A204.1 (cell line): ENCODE results near the gene GAS2L2.
"Not testable (repeated sequence)": the region's sequence is repeated elsewhere in the genome, so short reads cannot be mapped to it uniquely, and the experiment has no call there.

Experiments used
- FAIRE-seq: peaks from 2 replicates; lab custom pipeline; 2012; peaks lifted over from hg19 to GRCh38; lab: Jason Lieb, UNC

The GAS2L2 gene

DNA sequence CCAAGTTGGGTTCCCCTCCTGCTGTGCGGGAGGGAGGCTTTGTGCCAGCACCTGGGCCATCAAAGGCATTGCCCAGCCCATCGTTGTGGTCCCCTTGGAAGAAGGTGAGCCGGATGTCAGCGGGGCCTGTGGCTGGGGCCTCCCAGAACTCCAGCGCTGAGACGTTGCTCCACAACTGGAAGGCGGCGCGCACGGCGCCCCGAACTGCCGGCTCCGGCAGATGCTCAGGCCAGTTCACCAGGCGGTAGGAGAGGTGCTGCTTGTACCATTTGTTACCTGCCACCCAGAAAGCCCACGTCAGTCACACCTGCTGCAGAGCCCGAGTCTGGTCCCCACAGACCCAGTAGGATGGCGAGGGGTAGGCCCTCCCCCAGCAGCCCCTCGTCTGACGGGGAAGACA, 20.1 kb upstream of the GAS2L2 start:
- FAIRE-seq, result no peak

DNA sequence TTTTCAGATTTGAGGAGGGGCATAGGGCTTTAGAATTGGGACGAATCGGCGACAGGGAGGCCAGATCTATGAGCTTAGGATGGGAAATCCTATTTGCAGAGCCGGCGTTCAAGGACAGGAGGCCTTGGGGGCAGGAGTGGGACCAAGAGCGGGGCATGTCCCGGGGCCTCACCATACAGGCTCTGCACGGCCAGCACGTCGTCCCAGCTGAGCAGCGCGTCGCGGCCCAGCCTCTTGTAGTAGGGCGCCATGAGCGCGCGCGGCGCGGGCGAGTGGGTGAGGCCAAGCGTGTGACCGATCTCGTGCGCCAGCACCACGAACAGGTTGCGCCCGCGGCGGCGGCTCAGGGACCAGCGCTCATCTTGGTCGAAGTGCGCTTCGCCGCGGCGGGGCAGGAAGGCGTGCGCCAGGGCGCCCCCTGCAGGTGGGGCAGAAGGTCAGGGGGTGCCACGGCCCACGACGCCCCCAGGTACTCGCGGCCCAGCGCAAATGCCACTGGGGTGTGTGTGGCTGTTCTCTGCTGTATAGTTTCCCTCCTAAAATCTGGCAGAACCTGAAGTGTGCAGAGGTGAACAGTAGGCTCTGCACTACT, 17.0 kb upstream of the GAS2L2 start:
- FAIRE-seq, result no peak

DNA sequence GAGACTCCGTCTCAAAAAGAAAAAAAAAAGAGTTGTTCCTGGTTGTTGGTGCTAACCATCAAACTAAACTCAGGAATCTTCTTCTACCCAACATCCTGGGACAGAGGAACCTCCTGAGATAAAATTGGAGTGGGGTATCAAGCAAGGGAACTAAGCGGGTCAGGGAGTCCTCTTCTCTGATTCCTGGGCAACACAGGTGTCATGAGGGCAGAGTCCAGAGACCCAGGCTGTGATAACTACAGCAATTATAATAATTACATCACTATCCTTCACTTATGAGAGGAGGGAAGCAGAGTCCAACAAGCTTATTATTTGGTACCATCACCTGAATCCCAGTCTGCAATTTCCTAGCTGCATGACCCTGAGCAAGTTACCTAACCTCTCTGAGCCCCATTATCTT, 15.8 kb upstream of the GAS2L2 start:
- no peak for FAIRE-seq

DNA sequence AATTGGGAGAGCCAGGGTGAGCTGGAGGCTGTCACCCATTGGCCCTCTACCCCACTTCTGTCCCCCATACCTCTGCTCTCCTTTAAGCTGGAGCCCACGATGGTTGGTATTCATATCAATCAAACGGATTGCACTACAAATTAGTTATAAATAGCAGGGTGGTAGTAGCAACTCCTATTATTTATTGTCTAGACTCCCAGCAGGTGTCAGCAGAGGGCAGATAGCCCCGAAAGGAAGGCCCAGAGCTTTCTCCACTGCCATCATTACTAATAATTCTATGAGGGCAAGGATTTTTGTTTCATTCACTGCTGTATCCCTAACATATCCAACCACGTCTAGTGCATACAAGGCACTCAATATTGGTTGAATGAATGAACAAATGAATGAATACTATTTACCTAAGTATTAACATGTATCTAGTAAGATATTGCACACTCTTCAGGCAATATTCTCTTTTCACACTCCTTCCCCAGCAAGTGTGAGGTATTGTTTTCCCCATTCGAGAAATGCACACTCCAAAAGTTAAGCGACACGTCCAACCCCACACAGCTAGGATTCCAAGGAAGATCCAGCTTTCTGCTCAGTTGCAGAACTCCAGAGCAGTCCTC, 14.0 kb upstream of the GAS2L2 start:
- no peak for FAIRE-seq

DNA sequence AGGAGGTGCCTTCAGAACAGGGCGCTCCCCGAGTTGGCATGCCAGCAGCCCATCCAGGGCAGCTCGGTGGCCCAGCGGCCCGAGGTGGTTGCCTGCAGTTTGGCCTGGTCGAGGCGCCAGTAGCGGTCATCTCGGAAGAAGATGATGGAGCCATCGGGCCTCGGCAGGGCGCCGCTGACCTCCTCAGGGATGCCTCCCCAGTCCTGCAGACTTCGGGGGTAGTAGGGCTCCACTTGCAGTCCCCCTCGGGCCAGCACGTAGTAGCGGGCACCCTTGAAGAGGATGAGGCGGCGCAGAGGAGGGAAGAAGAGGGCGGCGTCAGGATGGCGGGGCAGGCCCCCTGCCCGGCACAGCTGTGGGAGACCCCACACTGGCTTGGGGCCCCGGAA, 13.4 kb upstream of the GAS2L2 start:
- FAIRE-seq, result no peak

DNA sequence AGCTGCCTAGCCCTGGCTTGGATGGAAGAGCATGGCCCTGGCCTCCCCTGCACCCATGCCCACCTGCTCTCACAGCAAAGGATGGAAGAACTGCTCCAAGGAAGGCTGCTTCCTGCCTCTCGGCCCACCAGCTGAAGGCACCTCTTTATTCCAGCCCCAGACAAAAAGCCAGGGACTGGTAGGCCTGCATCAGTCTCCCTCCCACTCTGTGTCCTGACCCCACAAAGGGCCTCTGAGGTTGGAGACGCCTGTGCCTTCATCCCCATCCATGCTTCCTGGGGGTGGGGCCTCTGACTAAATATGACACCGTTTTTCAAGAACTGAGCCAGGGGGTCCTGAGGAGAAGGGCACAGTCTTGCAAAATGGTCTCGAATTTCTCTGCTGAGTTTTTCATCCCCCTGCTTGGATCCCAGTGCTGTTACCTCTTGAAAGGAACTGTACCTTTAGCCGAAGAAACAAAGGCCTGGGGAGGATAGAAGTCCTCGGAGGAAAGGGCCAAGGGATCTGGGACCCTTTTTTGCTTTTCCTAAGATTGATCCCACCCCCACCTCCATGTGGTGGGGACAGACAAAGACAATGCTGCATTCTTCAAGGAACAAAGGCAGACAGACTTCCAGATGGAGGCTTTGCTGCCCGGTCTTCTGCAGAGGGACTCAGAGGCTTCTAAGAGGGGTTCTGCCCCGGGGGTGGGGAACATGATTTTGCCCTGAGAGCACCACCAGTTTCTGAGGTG, 12.9 kb upstream of the GAS2L2 start:
- no peak for FAIRE-seq

DNA sequence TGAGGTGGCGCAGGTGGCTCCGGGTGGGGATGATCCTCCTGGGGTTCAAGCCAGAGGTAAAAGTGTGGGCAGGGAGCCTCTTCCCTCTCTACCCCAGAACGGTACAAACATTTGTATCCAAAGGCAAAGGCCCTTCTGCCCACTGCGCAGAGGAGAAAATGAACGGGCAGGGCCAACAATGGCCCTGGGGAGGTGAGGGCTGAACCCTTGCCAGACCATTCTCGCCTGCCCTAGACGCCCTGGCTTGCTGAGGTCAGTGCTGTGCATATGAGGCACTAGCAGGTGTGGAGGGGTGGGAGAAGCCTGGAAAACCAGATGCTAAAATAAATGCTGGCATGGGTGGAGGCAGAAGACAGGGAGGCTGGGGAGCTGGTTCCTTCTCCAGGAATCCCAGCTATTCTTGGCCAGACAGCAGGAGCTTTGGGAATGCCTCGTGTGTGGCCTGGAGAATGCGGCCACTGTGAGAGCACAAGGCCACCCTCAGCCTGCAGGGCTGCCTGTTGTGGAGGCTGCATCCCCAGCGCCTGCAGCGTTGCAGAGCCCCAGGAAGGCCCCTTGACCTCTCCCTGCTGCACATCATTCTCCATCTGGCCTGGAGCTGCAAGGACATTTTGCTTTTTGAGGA, 12.2 kb upstream of the GAS2L2 start:
- no peak for FAIRE-seq

DNA sequence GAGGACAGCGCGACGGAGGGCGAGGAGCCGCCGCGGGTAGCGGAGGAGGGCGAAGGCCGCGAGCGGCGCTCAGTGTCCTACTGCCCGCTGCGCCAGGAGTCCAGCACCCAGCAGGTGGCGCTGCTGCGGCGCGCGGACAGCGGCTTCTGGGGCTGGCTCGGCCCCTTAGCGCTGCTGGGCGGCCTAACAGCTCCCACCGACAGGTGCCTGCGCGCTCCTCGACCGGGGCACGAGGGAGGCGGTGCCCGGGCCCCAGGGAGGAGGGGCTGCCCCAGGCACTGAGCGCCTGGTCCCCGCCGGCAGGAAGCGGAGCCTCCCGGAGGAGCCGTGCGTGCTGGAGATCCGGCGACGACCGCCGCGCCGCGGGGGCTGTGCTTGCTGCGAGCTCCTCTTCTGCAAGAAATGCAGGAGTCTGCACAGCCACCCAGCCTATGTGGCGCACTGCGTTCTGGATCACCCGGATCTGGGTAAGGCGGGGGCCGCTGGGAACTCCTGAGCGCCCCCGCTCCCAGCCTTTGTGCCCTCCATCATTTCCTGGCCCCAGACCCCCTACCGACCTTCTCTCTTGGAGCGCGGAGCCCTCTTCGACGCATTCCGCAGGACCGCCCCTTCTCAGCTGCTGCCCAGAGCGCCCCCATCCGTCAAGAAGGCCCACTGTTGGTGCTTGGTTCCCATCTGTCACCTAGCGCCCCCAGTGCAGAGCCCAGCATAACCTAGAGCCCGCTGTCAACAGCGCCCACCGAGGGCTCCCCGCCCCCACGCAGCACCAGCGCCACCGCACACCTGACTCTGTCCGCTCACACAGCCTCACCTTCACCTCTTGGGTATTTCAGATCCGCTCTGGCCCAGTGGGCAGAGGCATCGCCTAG, 11.3 kb upstream of the GAS2L2 start:
- FAIRE-seq, result no peak

DNA sequence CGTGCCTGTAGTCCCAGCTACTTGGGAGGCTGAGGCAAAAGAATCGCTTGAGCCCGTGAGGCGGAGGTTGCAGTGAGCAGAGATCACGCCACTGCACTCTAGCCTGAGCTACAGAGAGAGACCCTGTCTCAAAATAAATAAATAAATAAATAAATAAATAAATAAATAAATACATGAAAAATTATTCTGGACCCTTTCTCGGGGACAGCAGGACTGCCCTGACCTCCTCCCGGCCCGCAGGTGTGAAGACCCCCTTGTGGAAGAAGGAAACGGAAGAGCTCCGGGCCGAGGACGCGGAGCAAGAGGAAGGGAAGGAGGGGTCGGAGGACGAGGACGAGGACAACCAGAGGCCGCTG, 10.7 kb upstream of the GAS2L2 start:
- FAIRE-seq, result no peak

DNA sequence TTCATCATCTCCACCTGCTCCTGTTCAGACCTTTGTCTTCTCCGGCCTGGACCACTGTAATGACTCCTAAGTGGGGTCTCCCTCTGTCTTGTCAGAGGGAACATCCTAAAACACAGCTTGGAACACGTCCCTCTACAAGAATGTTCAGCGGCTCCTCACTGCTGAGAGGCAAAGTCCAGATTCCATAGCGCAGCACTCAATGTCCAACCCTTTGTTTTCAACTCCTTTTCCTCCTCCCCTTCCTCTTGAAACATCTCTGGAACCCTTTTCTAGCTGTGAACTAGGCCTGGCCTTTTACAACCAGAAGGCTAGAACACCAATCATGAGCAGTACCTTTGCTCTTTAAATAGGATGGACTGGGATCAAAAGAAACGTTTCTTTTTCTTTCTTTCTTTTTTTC, 8.6 kb upstream of the GAS2L2 start:
- no peak for FAIRE-seq

DNA sequence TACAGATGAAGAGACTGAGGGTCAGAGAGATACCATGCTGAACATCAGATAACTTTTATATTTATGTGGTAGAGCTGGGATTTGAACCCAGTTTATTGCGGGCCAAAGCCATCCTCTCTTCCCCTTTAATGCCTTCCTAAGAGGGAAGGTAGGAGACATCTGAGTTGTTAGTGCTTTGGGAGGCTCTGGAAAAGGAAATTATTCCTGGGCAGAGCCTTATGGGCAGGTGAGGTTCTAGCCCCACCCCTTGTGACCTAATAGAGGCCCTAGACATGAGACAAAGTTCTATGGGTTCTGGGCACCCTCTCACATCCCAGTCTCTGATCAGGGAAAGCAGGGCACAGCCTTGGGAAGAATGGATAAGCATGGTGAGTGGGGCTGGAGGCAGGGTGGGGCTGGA, 7.5 kb upstream of the GAS2L2 start, which contains the start of gene C17orf50:
Gene C17orf50 (plus strand): TSS at position 301 of the 400 bp plus-strand sequence. CDS start 55 bp downstream, at position 356.
- FAIRE-seq, result no peak

DNA sequence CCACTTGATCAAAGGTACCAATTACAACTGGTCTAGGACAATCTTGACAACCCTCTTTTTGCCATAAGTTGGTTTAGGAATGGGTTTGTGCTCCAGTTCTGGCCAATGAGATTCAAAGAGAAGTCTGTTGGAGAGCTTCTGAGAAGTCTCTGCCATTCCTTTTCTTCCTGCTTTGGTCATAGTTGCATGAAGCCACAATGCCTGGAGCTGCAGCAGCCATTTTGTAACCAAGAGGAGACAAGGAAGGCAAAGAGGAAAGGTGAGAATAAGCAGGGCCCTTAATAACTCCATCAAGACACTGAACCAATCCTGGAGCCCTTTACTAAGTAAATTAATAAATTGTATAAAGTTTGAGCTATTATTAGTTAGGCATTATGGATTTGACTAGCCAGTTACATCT, 4.2 kb upstream of the GAS2L2 start:
- FAIRE-seq, result no peak

DNA sequence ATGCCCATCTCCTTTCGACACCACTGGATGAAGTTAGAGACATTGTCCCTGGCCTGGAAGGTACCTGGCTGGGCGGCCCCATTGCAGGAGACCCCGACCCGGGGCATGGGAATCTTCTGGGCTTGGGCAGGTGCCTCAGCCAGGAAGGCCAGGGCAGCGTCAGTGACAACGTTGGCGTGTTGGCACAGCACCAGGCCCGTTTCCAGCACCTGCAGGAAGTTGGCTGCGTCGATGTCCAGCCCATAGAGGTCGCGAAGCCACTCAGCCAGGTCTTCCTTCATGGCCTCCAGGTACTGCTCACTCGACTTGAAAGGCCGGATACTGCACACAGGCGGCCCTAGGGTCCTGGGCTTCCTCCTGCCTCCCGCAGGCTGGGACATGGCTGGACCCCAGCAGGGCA, 568 bp downstream of the GAS2L2 start:
- FAIRE-seq, result no peak

DNA sequence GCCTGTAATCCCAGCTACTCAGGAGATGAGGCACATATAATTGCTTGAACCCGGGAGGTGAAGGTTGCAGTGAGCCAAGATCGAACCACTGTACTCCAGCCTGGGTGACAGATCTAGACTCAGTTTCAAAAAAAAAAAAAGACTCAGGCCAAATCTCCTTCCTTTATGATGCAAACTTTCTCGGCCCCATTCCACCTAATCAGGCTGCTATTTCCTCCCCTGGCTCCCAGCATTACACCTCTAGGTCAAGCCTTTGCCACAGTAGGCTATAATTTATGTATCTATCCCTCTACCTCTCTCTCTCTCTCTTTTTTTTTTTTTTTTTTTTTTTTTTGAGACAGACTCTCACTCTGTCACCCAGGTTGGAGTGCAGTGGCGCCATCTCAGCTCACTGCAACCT, 1.5 kb downstream of the GAS2L2 start:
- not testable (repeated sequence) for FAIRE-seq

DNA sequence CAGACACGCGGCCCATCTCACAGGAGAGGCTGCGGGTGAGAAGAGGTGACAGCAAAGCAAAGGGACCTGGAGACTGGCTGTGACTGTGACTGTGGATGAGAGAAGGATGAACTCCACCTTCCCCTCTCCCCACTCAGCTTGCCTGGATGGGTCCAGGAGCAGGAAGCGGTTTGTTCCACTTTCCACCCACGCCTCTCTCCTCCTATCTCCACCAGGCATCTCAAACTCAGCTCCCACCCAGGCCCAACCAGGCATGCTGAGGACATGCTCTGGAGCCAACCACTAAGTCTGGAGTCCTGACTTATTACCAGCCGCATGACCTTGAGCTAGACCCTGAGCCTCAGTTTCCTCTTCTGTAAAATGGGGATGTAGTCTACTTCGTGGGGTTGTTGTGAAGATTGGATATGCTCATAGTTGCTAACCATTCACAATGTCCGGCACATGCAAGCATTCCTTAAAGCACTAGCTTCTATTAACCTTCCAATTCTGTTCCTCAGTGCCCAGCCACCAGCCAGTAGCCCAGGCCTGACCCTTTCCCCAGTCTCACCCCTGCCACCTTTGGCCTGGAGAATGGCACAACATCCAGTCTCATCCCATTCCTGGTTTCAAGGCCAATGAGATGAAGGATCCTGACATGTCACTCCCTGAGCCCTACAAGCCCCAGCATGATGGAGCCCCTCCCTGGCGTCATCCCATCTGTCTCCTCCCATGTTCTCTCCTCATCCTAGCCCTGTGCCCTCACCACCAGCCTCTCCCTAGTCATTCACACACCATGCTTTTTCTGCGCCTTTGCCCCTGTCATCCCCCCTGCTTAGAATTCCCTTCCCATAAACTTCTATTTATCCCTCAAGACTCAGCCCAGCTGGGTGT, 2.3 kb downstream of the GAS2L2 start:
- FAIRE-seq, result no peak

DNA sequence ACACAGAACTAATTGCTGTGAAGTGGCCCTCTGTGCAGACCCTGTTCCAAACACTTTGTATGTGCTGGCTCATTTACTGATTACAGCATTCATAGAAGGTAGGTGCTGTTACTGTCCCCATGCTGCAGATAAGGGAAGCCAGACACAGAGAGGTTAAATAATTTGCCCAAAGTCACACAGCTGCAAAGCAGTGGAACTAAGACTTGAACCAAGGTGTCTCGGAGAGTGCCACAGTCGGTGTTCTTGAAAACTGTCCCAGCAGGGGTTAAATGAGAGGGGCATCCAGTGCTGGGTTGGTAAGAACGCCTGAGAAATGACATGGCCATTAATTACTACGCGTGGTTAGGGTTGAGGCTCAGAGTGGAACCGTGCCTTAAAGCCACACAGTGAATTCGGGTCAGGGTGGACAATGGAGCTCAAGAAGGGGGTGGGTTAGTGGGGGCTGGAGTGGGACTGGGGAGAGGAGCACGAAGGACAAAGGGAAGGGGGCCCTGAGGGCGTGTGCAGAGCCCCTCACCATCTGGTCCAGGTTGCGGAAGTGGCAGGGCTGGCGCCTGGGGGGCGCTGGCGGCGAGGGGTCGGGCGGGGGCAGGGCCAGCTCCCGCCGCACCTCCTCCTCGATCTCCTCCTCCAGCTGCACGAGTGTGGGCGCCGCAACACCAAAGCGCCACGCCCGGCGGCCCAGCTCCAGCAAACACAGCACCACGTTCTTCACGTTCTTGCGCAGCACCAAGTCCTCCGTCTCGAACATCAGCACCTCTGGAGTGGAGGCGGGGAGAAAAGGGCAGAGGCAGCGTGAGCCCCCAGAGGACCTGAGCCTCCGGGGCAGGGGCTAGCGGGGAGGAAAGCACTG, 3.3 kb downstream of the GAS2L2 start:
- FAIRE-seq, result no peak

DNA sequence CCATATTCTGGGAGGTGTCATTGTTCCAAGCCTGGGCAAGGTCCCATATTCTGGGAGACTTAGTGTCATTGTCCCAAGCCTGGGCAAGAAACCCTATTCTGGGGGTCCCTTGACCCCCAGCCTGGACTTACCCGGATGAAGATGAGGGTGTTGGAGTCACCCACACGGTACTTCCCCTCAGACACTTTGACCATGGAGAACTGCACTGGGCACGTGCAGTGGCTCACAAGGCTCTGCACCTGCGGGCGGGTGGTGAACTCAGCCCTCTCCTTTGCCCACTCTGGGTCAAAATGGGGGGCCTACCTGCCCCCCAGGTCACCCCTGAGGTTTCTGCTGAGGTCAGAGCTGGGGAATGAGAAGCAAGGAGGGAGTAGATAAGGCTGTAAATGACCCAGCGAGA, 4.1 kb downstream of the GAS2L2 start:
- FAIRE-seq, result no peak

DNA sequence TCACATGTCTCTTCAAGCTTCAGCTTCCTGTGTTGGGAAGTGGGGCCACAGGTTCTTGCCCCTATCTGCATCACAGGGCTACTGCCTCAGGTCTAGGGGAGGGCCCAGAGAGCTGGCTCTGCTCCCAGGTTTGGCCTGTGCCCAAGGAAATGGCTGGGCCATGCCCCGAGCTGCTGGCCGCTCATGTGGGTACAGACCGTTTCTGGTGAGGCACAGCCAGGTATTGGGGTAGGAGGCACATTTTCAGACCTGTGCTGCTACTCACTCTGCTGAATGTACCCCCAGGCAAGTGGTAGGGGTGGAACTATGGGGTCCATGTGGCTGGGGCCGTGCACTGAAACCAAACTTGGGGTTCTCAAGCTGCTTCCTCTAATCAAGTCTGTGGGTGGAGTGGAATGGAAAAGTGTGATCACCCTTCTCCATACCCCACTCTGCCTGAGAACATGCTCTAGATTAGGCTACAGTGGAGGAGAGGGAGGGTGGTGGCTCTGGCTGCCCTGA, 4.6 kb downstream of the GAS2L2 start:
- FAIRE-seq, result no peak

DNA sequence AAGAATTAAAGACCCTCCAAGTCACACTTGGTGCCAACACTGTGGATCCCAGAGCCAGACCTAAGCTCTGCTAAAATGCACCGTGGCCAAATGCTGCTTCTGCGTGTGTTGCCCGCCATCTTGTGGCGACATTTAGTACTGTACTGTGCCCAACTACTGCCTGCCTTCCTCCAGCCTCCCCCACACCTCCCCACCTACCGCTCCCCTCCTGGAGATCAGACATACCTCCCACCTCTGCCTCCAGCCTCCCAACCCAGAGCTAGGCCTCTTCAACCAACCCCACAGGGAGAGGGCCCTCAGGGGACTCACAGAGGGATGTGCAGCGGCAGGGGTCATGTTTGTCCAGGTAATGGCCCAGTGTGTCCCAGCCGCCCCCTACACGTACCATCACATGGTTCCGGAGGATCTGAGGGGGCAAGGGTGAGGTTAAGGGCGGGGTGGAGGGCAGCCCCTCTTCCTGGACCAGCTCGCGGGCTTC, 5.5 kb downstream of the GAS2L2 start:
- no peak for FAIRE-seq

DNA sequence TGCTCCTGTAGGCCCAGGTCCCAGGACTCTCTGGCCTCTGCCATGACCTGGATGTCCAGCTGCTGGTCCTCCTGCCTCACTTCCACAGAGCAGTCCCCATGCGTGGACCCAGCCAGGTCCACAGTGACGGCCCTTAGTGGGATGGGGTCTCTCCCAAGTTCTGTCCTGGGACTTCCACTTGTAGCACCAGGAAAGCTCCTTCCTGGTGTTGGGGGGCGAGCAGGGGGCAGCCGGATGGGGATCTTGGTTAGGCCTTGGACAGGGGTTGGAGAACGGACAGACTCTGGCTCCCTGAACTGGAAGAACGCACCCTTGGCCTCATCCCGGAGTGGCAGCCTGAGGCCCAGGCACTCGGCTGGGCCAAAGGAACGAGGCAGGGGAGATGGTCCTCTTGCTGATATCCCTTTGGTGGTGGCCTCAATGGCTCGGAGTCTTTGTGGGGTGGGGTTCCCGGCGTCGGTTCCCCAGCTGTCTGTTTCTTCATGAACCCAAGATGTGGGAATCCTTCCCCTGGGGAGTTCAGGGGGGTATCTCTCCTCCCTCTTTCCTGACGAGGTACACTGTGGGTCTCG, 7.2 kb downstream of the GAS2L2 start:
- FAIRE-seq, result no peak
